ENCODE results near the gene SLBP. TPM values are rescaled to one million over a fixed set of nuclear protein-coding genes. Genes with fewer than 3 reads are reported as not detected.

SLBP gene
- 90.2 TPM for polyA plus RNA-seq (ENCODE audit: insufficient read length)
- long read RNA-seq, donor 1, transcript SLBP-206 (8 exons, 1,977 nt) = major isoform, 44 of 44 reads
- long read RNA-seq, donor 1, partial matches to known transcripts = 0 of 44 reads
- long read RNA-seq, donor 1, other reads (novel, unspliced or antisense) = 0 of 44 reads
- long read RNA-seq, donor 2, transcript SLBP-206 (8 exons, 1,977 nt) = major isoform, 28 of 37 reads
- long read RNA-seq, donor 2, partial matches to known transcripts = 8 of 37 reads
- long read RNA-seq, donor 2, other reads (novel, unspliced or antisense) = 0 of 37 reads
- long read RNA-seq, donor 3, transcript SLBP-206 (8 exons, 1,977 nt) = major isoform, 38 of 38 reads
- long read RNA-seq, donor 3, partial matches to known transcripts = 0 of 38 reads
- long read RNA-seq, donor 3, other reads (novel, unspliced or antisense) = 0 of 38 reads
- long read RNA-seq, donor 4, partial matches to known transcripts = 0 of 1 reads
- long read RNA-seq, donor 4, other reads (novel, unspliced or antisense) = 0 of 1 reads
- long read RNA-seq, donor 5, transcript SLBP-206 (8 exons, 1,977 nt) = major isoform, 77 of 94 reads
- long read RNA-seq, donor 5, partial matches to known transcripts = 16 of 94 reads
- long read RNA-seq, donor 5, other reads (novel, unspliced or antisense) = 0 of 94 reads
- long read RNA-seq, donor 6, transcript SLBP-206 (8 exons, 1,977 nt) = major isoform, 20 of 27 reads
- long read RNA-seq, donor 6, partial matches to known transcripts = 5 of 27 reads
- long read RNA-seq, donor 6, other reads (novel, unspliced or antisense) = 0 of 27 reads
- long read RNA-seq, donor 7, transcript SLBP-206 (8 exons, 1,977 nt) = major isoform, 44 of 54 reads
- long read RNA-seq, donor 7, partial matches to known transcripts = 8 of 54 reads
- long read RNA-seq, donor 7, other reads (novel, unspliced or antisense) = 0 of 54 reads
- long read RNA-seq, donor 8, transcript SLBP-206 (8 exons, 1,977 nt) = major isoform, 23 of 24 reads
- long read RNA-seq, donor 8, partial matches to known transcripts = 0 of 24 reads
- long read RNA-seq, donor 8, other reads (novel, unspliced or antisense) = 0 of 24 reads

GRCh38 chr4:1712216-1713002 is at the start of gene SLBP:
Gene SLBP, minus strand, starts transcription at chr4:1712319. Its CDS starts 131 bp downstream, at chr4:1712188.
- peak; percentile 87 for DNase-seq

GRCh38 chr4:1761130-1761689 is 49.1 kb upstream of the SLBP start:
- DNase-seq = no peak

GRCh38 chr4:1760521-1761071 is 48.5 kb upstream of the SLBP start:
- no peak for DNase-seq

- DNase-seq = no peak
These were observed 47.7 kb upstream of the SLBP start for GRCh38 chr4:1759818-1760223.

- no peak for DNase-seq
These were observed 47.2 kb upstream of the SLBP start for GRCh38 chr4:1759170-1759817.

GRCh38 chr4:1758306-1759121 is 46.4 kb upstream of the SLBP start:
- no peak for DNase-seq

GRCh38 chr4:1757836-1758235 is 45.7 kb upstream of the SLBP start:
- no peak for DNase-seq

- no peak for DNase-seq
These were observed 45.0 kb upstream of the SLBP start for GRCh38 chr4:1756893-1757779.

GRCh38 chr4:1756079-1756478 is 44.0 kb upstream of the SLBP start:
- no peak for DNase-seq

- no peak for DNase-seq
These were observed 43.2 kb upstream of the SLBP start for GRCh38 chr4:1755297-1755696.

GRCh38 chr4:1754336-1754735 is 42.2 kb upstream of the SLBP start:
- DNase-seq = no peak

- no peak for DNase-seq
These were observed 41.7 kb upstream of the SLBP start for GRCh38 chr4:1753697-1754311.

GRCh38 chr4:1753294-1753696 is 41.2 kb upstream of the SLBP start:
- no peak for DNase-seq

GRCh38 chr4:1752284-1753041 is 40.3 kb upstream of the SLBP start:
- DNase-seq = no peak

GRCh38 chr4:1751919-1752283 is 39.8 kb upstream of the SLBP start:
- DNase-seq = no peak

GRCh38 chr4:1751155-1751918 is 39.2 kb upstream of the SLBP start:
- DNase-seq = no peak

Data from left kidney (tissue), 8 donors.